Endometrial microvascular endothelial cells (primary cell): ENCODE data around the gene PSMD13. TPM values are rescaled to one million over a fixed set of nuclear protein-coding genes. Genes with fewer than 3 reads are reported as not detected.
"Not testable (repeated sequence)": the region's sequence is repeated elsewhere in the genome, so short reads cannot be mapped to it uniquely, and the experiment has no call there.

Source experiments
- in situ Hi-C: cut with HindIII; loops from 2 replicates; pipeline ENCODE4 v1.10.0; 2017; ENCODE audit warnings: low sequenced_read_pairs, low pct_unique_long_range_greater_than_20kb; ENCODE audit errors: inconsistent ontology term
- total RNA-seq: library from RNA; depleted of rRNA; stranded (reverse); fragments of >200 nt; gene quantifications from one replicate; pipeline ENCODE4 v1.2.3, GENCODE V29; 2015; ENCODE audit errors: inconsistent ontology term

PSMD13 gene
- total RNA-seq, 1 donor from 2014 or later = 204 TPM

DNA sequence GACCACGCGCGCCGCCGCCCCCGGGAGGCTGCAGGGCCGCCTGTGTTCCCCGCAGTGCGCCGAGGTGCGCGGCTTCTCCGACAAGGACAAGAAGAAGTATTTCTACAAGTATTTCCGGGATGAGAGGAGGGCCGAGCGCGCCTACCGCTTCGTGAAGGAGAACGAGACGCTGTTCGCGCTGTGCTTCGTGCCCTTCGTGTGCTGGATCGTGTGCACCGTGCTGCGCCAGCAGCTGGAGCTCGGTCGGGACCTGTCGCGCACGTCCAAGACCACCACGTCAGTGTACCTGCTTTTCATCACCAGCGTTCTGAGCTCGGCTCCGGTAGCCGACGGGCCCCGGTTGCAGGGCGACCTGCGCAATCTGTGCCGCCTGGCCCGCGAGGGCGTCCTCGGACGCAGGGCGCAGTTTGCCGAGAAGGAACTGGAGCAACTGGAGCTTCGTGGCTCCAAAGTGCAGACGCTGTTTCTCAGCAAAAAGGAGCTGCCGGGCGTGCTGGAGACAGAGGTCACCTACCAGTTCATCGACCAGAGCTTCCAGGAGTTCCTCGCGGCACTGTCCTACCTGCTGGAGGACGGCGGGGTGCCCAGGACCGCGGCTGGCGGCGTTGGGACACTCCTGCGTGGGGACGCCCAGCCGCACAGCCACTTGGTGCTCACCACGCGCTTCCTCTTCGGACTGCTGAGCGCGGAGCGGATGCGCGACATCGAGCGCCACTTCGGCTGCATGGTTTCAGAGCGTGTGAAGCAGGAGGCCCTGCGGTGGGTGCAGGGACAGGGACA, 44.1 kb downstream of the PSMD13 start:
- in situ Hi-C loops = no loop called here

DNA sequence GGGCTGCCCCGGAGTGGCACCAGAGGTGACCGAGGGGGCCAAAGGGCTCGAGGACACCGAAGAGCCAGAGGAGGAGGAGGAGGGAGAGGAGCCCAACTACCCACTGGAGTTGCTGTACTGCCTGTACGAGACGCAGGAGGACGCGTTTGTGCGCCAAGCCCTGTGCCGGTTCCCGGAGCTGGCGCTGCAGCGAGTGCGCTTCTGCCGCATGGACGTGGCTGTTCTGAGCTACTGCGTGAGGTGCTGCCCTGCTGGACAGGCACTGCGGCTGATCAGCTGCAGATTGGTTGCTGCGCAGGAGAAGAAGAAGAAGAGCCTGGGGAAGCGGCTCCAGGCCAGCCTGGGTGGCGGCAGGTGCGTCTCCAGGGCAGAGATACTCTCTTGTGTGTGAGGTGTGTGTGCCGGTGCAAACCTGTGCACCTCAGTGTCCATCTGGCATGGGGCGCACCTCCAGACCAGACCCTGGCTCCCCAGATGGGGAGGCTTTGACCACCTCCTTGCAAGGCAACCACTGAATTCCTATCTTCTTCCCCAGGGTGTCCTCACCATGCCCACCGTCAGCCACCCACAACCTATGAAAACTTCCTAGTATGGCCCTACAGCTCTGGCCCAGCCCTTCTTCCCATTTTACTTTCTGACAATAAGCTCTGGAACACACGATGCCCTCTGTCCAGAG, 44.8 kb downstream of the PSMD13 start:
- in situ Hi-C loops = no loop called here

DNA sequence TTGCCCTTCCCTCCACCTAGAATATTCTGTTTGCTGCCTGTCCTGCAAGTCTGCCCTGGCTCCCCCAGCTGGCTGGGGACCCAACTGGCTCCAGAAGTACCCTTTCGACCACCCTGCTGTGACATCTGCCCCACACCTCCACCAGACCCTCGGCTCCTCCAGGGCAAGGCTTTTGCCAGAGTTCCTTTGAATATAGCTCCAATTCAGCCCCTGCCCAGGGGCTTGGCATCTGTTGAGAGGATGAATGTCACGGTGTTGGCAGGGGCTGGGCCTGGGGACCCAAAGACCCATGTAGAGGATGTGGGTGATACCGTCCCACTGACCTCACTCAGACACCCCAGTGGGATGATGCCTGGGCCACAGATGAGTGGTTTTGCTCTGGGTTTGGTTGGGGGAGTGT, 45.4 kb downstream of the PSMD13 start:
- in situ Hi-C loops = no loop called here

GRCh38 chr11:282630-283360, 46.0 kb downstream of the PSMD13 start:
- in situ Hi-C loops = no loop called here

- in situ Hi-C loops = no loop called here
These were observed 46.8 kb downstream of the PSMD13 start for GRCh38 chr11:283405-284104.

GRCh38 chr11:284105-285020, 47.6 kb downstream of the PSMD13 start:
- in situ Hi-C loops = no loop called here

DNA sequence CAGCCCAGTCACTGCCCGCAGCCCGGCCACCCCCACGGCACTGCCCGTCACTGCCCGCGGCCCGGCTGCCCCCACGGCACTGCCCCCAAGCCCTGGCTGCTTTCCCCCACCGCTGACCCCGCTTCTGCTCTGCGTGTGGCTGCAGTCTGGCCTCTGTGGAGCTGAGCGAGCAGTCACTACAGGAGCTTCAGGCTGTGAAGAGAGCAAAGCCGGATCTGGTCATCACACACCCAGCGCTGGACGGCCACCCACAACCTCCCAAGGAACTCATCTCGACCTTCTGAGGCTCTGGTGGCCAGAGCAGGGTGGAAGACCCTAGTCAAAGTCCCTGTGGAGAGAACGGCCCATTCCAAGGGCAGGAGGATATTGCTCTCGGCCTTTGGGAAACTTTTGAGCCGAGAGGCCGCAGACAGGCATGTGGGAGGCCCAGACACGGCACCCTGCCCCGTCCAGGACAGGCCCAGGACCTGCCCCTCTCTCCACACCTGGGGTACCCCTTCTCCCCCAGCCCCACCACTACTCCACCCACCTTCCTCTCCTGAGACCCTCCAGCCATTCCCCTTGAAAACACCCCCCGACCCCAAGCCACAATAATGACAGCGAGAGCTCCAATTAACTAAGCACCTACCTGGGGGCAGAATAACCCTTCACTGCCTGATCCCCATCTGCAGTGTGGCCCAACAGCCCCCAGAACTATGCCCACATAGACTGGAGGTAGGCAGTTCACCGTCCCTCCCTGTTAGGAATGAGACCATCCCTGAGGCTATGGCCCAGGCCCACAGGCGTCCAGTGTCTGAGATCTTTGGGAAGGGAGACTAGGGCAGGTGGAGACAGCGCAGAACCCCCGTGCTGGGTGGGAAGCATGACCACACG, 48.5 kb downstream of the PSMD13 start:
- in situ Hi-C loops = no loop called here

GRCh38 chr11:285894-286220, 49.1 kb downstream of the PSMD13 start:
- in situ Hi-C loops = no loop called here

DNA sequence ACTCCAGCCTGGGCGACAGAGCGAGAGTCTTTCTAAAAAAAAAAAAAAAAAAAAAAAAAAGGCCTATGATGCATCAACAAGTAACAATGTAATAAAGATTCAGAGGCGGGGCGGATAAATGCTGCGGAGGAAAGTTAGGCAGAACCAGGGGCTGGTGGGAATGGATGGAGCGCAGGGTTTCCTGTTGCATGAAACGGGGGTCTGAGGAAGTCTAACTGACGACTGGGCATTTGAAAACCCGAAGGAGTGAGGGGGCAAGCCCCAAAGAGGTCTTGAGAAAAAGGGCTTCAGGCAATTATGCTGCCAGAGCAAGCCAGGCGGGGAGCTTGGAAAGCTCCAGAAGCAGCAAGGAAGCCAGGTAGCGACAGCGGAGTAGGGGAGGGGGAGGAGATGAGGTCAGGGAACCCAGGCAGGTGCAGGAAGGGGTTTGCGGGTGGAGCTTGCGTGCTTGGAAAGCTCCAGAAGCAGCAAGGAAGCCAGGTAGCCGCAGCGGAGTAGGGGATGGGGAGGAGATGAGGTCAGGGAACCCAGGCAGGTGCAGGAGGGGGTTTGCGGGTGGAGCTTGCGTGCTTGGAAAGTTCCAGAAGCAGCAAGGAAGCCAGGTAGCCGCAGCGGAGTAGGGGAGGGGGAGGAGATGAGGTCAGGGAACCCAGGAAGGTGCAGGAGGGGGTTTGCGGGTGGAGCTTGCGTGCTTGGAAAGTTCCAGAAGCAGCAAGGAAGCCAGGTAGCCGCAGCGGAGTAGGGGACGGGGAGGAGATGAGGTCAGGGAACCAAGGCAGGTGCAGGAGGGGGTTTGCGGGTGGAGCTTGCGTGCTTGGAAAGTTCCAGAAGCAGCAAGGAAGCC, 50.4 kb downstream of the PSMD13 start:
- in situ Hi-C loops = not testable (repeated sequence)

- in situ Hi-C loops = no loop called here
These were observed 51.2 kb downstream of the PSMD13 start for GRCh38 chr11:287821-288477.

DNA sequence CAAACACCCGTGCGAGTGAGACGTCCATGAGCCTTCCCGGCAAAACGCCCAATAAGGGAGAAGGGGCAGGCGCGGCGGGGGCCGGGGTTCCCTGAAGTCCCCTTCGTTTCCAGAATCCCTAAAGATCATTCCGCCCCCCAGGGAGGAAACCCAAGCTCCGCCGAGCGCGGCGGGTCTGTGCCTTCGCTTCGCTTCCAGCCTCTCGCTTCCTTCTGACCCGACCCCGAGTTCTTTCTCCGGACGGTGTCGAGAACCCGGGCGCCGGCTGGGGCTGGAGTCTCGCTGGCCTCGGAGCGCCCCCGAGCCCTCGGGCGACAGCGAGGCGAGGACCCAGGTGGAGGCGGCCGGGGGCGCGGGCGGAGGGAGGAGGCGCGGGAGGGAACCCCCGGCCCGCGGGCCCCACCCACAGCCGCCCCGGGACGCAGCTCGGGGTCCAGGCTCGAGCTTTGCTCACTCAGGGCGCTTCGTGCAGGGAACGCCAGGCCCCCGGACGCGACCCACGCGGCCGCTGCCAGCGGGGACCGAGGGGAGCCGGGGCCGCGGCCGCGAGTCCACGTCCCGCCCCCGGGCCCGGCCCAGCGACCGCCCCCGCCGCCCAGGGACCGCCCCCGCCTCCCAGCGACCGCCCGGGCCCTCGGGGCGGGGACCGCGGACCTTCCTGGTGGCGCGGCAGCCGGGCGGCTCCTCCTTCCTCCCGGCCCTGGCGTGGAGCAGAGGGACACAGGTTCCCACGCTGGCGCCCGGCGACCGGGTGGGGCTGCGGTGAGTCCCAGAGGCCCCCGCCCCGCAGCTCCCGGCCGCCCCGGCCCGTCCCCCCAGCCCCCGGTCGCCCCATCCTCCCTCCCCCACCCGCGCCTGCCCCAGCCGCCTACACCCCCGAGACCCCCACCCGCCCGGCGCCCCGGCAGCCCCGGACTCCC, 52.0 kb downstream of the PSMD13 start, which contains the start of gene PGGHG:
Gene PGGHG, plus strand, starts transcription at position 649 of the 920 bp plus-strand sequence. CDS start 691 bp downstream, outside the sequence.
- in situ Hi-C loops = no loop called here

DNA sequence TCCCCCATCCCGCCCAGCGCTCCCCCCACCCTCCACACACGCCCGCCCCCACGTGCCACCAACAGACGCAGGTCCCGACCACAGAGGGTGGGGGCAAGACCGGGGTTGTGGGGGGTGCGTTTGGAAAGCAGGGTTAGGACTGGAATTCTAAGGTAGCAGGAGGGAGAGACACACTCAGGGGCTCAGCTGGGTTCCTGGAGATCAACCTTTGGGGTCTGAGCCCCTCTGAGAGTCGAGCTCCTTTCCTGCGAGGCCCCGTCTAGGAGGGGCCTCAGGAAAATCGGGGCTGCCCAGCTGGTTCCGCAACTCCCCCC, 52.6 kb downstream of the PSMD13 start:
- in situ Hi-C loops = no loop called here

GRCh38 chr11:289712-290620, 53.2 kb downstream of the PSMD13 start:
- in situ Hi-C loops = no loop called here

DNA sequence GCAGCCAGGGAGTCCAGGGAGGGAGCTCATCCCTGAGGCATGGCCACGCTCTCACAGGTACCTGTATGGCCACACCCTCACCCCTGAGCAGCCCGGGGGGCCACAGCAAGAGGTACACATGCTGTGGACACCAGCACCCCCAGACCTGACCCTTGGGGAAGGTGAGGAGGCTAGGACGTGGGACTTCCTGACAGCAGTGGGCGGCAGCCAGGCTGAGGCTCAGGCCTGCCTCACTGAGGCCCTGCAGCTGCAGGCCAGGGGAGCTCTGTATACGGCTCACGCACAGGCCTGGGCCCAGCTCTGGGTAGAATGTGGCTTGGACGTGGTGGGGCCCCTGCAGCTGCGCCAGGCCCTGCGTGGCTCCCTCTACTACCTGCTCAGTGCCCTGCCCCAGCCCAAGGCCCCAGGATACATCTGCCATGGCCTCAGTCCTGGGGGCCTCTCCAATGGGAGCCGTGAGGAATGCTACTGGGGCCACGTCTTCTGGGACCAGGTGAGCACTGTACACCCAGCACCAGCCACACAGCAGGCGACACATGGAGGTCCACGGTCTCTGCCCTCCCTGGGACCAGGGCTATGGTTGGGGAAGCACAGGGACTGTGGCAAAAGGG, 54.0 kb downstream of the PSMD13 start:
- in situ Hi-C loops = no loop called here
